GM12878 (cell line): ENCODE results near the gene MUC21. TPM values are rescaled to one million over a fixed set of nuclear protein-coding genes. Genes with fewer than 3 reads are reported as not detected.

ENCODE experiments used
- CHD2 ChIP-seq: IDR thresholded peaks from 2 replicates; pipeline ENCODE4 v1.6.1; 2011; ENCODE audit warnings: low read depth, low read length, improper control_type of control experiment, borderline replicate concordance
- EGR1 ChIP-seq, 2 experiments: IDR thresholded peaks; 1 replicate in 1 of 2; 2 replicates in 1 of 2; pipeline ENCODE4 v1.6.1; 2011 to 2012; ENCODE audit warnings: low read depth in 2 of 2, low read length in 2 of 2, borderline replicate concordance in 1 of 2, mild to moderate bottlenecking in 1 of 2, moderate library complexity in 1 of 2
- MEF2B ChIP-seq: fragments of 450-650 bp; IDR thresholded peaks from 2 replicates; pipeline ENCODE4 v1.6.1; 2018; ENCODE audit warnings: mild to moderate bottlenecking, moderate library complexity; ENCODE audit not compliant: partially characterized antibody, poor library complexity, severe bottlenecking
- NRF1 ChIP-seq: conservative IDR thresholded peaks from 2 replicates; pipeline ENCODE4 v1.6.1; 2011; ENCODE audit warnings: mild to moderate bottlenecking, low read depth, low read length, improper control_type of control experiment
- SMAD5 ChIP-seq: IDR thresholded peaks from 2 replicates; pipeline ENCODE4 v1.6.1; 2016; ENCODE audit warnings: antibody characterized with exemption, low read depth
- SMC3 ChIP-seq: IDR thresholded peaks from 2 replicates; pipeline ENCODE4 v1.6.1; 2011; ENCODE audit warnings: low read length, improper control_type of control experiment, borderline replicate concordance
- SREBF2 ChIP-seq: IDR thresholded peaks from 2 replicates; pipeline ENCODE4 v1.6.1; 2012; ENCODE audit warnings: mild to moderate bottlenecking, low read length
- SRF ChIP-seq, 2 experiments: IDR thresholded peaks; 2 replicates each; pipeline ENCODE4 v1.6.1; 2011; ENCODE audit warnings: low read depth in 2 of 2, low read length in 2 of 2, mild to moderate bottlenecking in 1 of 2, moderate library complexity in 1 of 2
- TARDBP ChIP-seq: IDR thresholded peaks from 2 replicates; pipeline ENCODE4 v1.6.1; 2016; ENCODE audit warnings: borderline replicate concordance
- polyA plus RNA-seq, 11 experiments: library from polyadenylated mRNA; depleted of rRNA in 4 of 11; unstranded in 6 of 11; stranded (reverse) in 5 of 11; fragments of >200 nt; fragmentation: Nextera tagmentation in 4 of 11; fragmentation: Illumina TruSeq in 1 of 11; extraction: Ambion mirVana in 4 of 11; extraction: Trizol in 1 of 11; gene quantifications; 1 replicate in 1 of 11; 2 replicates in 10 of 11; pipeline versions ENCODE4 v1.2.1 to v1.2.3, GENCODE V29; 2011 to 2016; ENCODE audit warnings: inconsistent platforms in 2 of 11, missing spikeins in 2 of 11, low read depth in 1 of 11
- total RNA-seq, 4 experiments: library from RNA; depleted of rRNA in 3 of 4; stranded (reverse); fragments of >200 nt in 3 of 4; fragmentation: Illumina TruSeq in 1 of 4; extraction: Trizol in 1 of 4; gene quantifications; 2 replicates each; pipeline versions ENCODE4 v1.2.1 to v1.2.3, GENCODE V29; 2013 to 2021
- TF ChIP-seq, protein P1 (sequence below): IDR thresholded peaks from 2 replicates; pipeline ENCODE4 v1.6.1; 2012; ENCODE audit warnings: improper control_type of control experiment, low read depth, low read length; ENCODE audit not compliant: insufficient replicate concordance
- TF ChIP-seq, protein P2 (sequence below): IDR thresholded peaks from 2 replicates; pipeline ENCODE4 v1.6.1; 2011; ENCODE audit warnings: borderline replicate concordance, low read depth, mild to moderate bottlenecking, moderate library complexity, mixed read lengths, low read length; ENCODE audit not compliant: insufficient read depth; ENCODE audit errors: extremely low read length
- TF ChIP-seq, protein P3 (sequence below): IDR thresholded peaks from 2 replicates; pipeline ENCODE4 v1.6.1; 2011; ENCODE audit warnings: borderline replicate concordance, low read depth, mild to moderate bottlenecking, moderate library complexity, low read length; ENCODE audit not compliant: insufficient read depth, poor library complexity, severe bottlenecking

Gene MUC21
- total and polyA plus RNA-seq, 10 of the 15 experiments (the other 5 are each of a cell fraction or from before 2014, with no cell fraction given), result 0.02 TPM; not detected in 9

DNA sequence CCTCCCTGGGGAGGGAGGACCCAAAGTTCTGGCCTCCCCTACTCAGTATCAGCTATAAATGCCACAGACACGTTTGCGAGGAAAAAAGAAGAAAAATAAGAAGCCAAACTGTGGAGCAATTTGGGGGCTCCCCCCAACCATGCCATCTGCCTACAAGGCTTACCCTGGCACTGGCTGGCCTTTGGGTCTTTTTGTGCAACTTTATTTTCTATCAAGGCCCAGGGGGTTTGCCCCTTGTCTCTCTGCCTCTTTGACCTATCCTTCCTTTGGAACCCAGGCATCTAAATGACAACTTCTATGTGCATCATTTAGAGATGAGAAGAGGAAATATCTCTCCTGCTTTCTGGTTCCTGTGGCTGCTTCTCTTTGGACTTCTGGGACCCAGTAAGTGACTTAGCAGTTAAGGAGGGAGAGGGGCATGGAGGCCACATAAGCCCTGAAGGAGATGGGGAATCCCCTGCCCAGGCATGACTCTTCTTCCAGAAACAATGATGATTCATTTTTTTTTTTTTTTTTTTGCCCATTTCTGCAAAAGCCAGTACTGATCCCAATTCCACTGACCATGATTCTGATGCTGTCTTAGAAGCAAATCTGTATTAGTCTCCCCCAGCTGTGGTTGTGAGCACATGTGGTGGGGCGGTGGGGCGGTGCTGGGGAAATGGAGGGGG lies 27.0 kb downstream of the MUC21 start, which contains the start of gene MUC22 (continued):
- TF ChIP-seq, protein P1, sequence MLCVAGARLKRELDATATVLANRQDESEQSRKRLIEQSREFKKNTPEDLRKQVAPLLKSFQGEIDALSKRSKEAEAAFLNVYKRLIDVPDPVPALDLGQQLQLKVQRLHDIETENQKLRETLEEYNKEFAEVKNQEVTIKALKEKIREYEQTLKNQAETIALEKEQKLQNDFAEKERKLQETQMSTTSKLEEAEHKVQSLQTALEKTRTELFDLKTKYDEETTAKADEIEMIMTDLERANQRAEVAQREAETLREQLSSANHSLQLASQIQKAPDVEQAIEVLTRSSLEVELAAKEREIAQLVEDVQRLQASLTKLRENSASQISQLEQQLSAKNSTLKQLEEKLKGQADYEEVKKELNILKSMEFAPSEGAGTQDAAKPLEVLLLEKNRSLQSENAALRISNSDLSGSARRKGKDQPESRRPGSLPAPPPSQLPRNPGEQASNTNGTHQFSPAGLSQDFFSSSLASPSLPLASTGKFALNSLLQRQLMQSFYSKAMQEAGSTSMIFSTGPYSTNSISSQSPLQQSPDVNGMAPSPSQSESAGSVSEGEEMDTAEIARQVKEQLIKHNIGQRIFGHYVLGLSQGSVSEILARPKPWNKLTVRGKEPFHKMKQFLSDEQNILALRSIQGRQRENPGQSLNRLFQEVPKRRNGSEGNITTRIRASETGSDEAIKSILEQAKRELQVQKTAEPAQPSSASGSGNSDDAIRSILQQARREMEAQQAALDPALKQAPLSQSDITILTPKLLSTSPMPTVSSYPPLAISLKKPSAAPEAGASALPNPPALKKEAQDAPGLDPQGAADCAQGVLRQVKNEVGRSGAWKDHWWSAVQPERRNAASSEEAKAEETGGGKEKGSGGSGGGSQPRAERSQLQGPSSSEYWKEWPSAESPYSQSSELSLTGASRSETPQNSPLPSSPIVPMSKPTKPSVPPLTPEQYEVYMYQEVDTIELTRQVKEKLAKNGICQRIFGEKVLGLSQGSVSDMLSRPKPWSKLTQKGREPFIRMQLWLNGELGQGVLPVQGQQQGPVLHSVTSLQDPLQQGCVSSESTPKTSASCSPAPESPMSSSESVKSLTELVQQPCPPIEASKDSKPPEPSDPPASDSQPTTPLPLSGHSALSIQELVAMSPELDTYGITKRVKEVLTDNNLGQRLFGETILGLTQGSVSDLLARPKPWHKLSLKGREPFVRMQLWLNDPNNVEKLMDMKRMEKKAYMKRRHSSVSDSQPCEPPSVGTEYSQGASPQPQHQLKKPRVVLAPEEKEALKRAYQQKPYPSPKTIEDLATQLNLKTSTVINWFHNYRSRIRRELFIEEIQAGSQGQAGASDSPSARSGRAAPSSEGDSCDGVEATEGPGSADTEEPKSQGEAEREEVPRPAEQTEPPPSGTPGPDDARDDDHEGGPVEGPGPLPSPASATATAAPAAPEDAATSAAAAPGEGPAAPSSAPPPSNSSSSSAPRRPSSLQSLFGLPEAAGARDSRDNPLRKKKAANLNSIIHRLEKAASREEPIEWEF, result no peak
- no peak for TF ChIP-seq MEF2B
- TF ChIP-seq SMAD5, result no peak
- no peak for TF ChIP-seq SRF (IDR thresholded peaks at IDR 0.05; ENCODE audit: low read depth in 2 of 2, low read length in 2 of 2)
- TF ChIP-seq CHD2, result no peak
- no peak for TF ChIP-seq NRF1
- no peak for TF ChIP-seq SREBF2
- TF ChIP-seq, protein P2, sequence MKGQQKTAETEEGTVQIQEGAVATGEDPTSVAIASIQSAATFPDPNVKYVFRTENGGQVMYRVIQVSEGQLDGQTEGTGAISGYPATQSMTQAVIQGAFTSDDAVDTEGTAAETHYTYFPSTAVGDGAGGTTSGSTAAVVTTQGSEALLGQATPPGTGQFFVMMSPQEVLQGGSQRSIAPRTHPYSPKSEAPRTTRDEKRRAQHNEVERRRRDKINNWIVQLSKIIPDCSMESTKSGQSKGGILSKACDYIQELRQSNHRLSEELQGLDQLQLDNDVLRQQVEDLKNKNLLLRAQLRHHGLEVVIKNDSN, result no peak
- TF ChIP-seq TARDBP, result no peak
- no peak for TF ChIP-seq EGR1 (IDR thresholded peaks at IDR 0.05; ENCODE audit: borderline replicate concordance in 1 of 2, low read depth in 2 of 2, low read length in 2 of 2)
- TF ChIP-seq, protein P3, sequence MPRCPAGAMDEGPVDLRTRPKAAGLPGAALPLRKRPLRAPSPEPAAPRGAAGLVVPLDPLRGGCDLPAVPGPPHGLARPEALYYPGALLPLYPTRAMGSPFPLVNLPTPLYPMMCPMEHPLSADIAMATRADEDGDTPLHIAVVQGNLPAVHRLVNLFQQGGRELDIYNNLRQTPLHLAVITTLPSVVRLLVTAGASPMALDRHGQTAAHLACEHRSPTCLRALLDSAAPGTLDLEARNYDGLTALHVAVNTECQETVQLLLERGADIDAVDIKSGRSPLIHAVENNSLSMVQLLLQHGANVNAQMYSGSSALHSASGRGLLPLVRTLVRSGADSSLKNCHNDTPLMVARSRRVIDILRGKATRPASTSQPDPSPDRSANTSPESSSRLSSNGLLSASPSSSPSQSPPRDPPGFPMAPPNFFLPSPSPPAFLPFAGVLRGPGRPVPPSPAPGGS, result no peak
- no peak for TF ChIP-seq SMC3
